HG03457 (cell line): ENCODE results near the gene ZNRD2.

Source experiments
- ATAC-seq: cut with Tn5 transposase; IDR thresholded peaks from one replicate; pipeline ENCODE4 v1.9.1; 2021; ENCODE audit warnings: moderate number of reproducible peaks; ENCODE audit not compliant: unreplicated experiment

The ZNRD2 gene

GRCh38 chr11:65607614-65608426, 37.5 kb downstream of the ZNRD2 start:
- no peak for ATAC-seq

GRCh38 chr11:65609229-65609628, 39.0 kb downstream of the ZNRD2 start:
- ATAC-seq, result no peak

DNA sequence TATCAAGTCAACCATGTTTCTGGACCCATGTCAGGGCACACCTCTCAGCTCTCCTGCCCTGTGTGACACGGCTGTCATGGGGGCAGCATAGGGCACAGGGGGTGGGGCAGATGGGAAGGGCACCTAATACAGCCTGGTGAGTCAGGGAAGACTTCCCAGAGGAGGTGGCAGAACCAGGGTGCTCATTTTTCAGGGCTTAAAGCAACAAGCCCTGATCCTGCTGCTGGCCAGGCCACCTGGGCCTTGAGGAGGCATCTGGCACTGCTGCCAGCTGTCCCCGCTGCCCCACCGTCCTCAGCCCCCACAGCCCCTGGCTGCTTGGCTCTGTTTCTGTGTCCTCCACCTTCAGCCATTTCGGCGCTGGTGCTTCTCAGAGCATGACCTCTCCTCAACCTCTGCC, 39.4 kb downstream of the ZNRD2 start:
- ATAC-seq, result no peak

GRCh38 chr11:65610404-65610803, 40.1 kb downstream of the ZNRD2 start:
- ATAC-seq, result no peak

DNA sequence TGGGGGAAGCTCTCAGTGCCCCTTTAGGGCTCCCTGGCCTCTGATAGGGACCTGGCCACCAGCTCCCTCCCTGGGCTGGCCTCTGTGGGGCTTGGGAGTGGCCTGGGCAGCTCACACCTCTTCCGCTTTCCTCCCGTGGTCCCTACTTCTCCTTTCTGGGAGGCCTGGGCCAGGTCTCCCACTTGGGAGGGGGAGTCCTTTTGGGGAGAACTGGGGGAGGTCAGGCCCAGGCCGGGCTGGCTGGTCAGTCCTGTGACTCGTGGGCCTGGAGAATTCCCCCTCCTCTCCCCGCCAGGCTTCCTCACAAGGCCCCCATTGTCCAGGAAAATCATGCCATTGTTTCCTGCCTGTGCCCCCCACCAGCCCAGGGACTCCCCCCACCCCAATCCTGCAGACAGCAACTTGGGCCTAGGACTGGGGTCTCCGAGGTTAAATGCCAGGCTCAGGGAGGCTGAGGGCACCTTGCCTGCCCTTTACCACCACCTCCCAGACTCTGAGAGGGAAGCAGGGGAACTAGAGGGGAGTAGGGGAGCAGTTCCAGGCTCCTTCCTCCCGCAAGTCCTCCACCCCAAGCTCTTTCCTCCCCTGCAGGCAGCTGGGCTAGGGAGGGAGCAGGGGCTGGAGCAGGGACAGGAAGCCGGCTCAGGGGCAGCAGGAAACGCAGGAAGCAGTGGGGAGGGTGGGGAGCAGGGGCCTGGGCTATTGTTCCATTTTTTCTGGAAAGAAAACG, 40.9 kb downstream of the ZNRD2 start:
- ATAC-seq, result no peak

- ATAC-seq, result no peak
Observed at GRCh38 chr11:65611758-65612603, 41.7 kb downstream of the ZNRD2 start.

- ATAC-seq, result no peak
Observed at GRCh38 chr11:65612691-65613090, 42.4 kb downstream of the ZNRD2 start.

GRCh38 chr11:65613091-65613928, 43.0 kb downstream of the ZNRD2 start:
- ATAC-seq, result no peak

- peak; percentile 72 for ATAC-seq
Observed at GRCh38 chr11:65615229-65615949, 45.1 kb downstream of the ZNRD2 start, which contains the start of gene PCNX3. TSS of gene PCNX3 (plus strand) at chr11:65615776. CDS start at chr11:65616312, 536 bp downstream.

- ATAC-seq, result no peak
Observed at GRCh38 chr11:65615950-65616574, 45.8 kb downstream of the ZNRD2 start.

GRCh38 chr11:65616575-65617001, 46.3 kb downstream of the ZNRD2 start:
- no peak for ATAC-seq

- ATAC-seq, result no peak
Observed at GRCh38 chr11:65617136-65617850, 47.0 kb downstream of the ZNRD2 start.

DNA sequence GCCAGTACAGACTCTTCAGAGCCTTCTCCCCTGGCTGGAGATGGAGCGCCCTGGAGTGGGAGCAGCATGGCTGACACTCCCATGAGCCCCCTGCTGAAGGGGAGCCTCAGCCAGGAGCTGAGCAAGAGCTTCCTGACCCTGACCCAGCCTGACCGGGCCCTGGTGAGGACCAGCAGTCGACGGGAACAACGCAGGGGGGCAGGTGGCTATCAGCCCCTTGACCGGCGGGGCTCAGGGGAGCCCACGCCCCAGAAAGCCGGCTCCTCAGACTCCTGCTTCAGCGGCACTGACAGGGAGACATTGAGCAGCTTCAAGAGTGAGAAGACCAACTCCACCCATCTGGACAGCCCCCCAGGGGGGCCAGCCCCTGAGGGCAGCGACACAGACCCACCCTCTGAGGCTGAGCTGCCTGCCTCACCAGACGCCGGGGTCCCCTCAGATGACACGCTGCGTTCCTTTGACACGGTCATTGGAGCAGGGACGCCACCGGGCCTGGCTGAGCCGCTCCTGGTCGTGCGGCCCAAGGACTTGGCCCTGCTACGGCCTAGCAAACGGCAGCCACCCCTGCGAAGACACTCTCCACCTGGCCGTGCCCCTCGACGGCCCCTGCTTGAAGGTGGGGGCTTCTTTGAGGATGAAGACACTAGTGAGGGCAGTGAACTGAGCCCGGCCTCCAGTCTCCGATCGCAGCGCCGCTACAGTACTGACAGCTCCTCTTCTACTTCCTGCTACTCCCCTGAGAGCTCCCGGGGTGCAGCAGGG, 47.9 kb downstream of the ZNRD2 start:
- ATAC-seq, result no peak

DNA sequence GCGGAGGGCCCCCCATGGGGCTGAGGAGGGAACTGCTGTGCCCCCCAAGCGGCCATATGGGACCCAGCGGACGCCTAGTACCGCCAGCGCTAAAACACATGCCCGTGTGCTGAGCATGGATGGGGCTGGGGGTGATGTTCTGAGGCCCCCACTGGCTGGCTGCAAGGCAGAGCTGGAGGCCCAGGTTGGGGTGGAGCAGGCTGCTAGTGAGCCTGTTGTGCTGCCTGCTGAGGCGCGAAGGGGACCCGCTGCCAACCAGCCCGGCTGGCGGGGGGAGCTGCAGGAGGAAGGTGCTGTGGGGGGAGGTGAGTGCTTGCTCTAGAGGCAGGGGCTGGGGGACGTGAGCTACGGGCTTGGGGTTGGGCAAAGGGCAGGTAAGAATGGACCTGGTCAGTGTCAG, 48.5 kb downstream of the ZNRD2 start:
- no peak for ATAC-seq

- ATAC-seq, result no peak
Observed at GRCh38 chr11:65619281-65619928, 49.1 kb downstream of the ZNRD2 start.

GRCh38 chr11:65620666-65621065, 50.4 kb downstream of the ZNRD2 start:
- no peak for ATAC-seq

DNA sequence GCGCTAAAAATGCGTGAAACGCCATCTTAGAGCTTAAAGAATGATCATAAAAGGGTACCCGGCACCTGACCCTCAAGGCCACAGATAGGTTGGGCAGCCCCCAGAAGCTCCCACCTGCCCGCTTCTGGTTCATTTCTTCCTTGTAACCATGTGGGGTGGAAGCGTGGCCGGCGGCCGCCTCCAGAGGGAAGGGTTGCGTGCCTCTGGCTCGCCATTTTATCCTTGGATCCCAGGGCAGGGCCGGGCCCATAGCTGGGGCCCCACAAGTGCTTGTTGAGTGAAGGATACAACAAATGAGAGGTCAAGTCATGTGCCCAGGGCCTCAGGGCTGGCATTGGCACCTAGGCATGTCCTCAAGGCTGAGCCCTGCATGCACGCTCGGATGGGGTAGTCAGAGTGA, 51.2 kb downstream of the ZNRD2 start:
- no peak for ATAC-seq
